NK-92 (cell line): ENCODE results near the gene GALNT9.
"Not testable (repeated sequence)": the region's sequence is repeated elsewhere in the genome, so short reads cannot be mapped to it uniquely, and the experiment has no call there.

Source experiments
- DNase-seq: peaks from one replicate; lab custom pipeline; 2025; ENCODE audit not compliant: unreplicated experiment; lab: John Stamatoyannopoulos, UW

The GALNT9 gene

DNA sequence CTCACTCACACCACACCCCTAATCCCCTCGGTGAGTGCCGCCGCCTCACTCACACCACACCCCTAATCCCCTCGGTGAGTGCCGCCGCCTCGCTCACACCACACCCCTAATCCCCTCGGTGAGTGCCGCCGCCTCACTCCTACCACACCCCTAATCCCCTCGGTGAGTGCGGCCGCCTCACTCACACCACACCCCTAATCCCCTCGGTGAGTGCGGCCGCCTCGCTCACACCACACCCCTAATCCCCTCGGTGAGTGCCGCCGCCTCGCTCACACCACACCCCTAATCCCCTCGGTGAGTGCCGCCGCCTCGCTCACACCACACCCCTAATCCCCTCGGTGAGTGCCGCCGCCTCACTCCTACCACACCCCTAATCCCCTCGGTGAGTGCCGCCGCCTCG is 179.9 kb downstream of the GALNT9 start:
- DNase-seq = not testable (repeated sequence)

DNA sequence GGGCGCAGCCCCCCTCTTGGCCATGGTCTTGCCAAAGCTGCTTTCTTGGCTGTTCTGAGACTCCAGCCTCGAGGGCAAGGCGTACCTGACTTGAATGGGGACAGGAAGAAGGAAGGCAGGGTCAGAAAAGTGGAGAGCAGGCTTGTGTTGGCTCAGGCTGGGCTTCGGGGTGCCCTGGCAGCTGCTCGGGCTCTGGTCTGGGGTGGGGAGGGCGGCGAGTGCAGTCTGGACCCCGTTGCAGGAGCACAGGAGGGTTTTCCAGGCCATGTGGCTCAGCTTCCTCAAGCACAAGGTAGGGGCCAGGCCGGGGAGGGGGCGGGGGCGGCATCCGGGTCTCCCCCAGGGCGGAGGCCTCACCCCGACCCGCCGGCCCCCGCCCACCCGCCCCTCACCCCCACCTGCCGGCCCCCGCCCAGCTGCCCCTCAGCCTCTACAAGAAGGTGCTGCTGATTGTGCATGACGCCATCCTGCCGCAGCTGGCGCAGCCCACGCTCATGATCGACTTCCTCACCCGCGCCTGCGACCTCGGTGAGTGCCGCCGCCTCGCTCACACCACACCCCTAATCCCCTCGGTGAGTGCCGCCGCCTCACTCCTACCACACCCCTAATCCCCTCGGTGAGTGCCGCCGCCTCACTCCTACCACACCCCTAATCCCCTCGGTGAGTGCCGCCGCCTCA is 180.9 kb downstream of the GALNT9 start:
- no peak for DNase-seq

DNA sequence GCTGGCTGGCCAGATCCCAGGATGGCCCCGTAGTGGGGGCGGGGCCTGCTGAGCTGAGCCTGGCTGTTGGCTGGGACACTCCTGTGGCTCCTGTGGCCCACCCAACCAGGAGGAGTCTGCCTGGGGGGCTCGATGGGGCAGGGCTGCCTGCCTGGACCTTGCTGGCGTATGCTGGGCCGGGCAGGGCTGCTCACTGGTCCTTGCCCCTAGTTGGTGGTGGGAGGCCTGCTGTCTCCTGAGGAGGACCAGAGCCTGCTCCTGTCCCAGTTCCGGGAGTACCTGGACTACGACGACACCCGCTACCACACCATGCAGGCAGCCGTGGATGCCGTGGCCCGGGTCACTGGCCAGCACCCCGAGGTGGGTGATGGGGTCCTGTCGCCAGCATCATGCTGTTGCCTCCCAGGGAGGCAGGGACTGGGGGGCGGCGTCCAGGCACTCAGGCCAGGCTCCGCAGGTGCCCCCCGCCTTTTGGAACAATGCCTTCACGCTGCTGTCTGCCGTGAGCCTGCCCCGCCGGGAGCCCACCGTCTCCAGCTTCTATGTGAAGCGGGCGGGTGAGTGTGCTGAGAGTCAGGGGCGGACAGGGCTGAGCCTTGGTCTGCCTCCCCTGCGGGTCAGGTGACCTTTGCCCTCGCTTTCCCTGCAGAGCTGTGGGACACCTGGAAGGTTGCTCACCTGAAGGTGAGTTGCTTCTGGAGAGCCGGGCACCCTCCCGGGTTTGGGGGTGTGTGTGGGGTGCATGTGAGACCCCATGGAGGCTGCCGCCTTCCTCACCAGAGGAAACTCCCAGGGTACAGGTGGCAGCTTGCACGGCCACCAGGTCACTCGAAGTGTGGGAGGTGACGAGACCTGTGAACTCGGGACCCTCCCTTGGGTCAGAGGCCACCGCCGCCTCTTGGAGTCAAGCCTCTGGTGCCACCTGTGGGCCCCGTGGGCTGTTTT is 181.7 kb downstream of the GALNT9 start:
- DNase-seq = no peak

DNA sequence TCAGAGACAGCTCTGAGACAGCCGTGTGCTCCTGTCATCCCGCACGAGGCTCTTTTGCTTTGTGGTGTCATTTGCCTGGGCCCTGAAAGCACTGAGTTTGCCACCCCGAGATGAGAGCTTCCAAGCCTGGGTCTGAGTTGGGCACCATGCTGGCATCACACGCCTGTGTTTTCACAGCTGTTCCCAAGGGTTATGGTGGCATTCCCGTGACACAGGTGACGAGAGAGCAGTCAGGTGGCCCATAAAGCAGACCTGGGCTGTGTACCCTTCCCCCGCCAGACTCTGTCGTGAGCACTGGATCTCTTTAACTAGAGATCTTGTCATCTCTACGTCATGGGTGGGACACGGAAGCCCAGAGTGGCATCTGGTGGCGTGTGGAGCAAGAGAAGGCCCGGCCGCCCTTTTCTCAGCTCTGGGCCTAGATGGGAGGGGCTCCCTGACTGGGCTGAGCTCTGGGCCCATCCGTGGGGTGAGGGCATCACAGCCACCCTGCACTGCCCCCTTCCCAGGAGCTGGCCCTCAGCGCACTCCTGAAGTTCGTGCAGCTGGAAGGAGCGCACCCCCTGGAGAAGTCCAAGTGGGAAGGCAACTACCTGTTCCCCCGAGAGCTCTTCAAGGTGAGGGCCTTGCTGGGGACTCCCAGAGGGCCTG is 182.5 kb downstream of the GALNT9 start:
- DNase-seq = no peak
